Retina (tissue), 1 donor: Measurements from ENCODE around the gene SIGLEC10.
"Not testable (repeated sequence)": the region's sequence is repeated elsewhere in the genome, so short reads cannot be mapped to it uniquely, and the experiment has no call there.

Source experiments
- DNase-seq: peaks from one replicate; pipeline ENCODE4 v3.0.0-alpha.2; 2016

Gene SIGLEC10

GRCh38 chr19:51417107-51417809 is at the start of gene SIGLEC10:
TSS of gene SIGLEC10 (minus strand) at chr19:51417642. CDS start at chr19:51417581, 61 bp downstream.
- DNase-seq, result no peak

DNA sequence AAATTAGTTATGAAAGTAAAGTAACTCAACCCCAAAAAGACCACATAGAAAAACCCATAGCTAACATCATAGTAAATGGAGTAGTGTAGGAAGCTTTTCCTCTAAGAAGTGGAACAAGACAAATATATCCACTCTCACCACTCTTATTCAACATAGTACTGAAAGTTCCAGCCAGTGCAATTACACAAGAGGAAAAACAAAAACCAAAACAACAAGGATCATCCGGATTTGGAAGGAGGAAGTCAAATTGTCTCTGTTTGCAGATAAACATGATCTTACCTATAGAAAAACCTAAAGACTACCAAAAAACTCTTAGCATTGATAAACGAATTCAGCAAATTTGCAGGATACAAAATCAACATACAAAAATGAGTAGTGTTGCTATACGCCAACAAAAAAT is 49.3 kb upstream of the SIGLEC10 start:
- DNase-seq, result no peak

DNA sequence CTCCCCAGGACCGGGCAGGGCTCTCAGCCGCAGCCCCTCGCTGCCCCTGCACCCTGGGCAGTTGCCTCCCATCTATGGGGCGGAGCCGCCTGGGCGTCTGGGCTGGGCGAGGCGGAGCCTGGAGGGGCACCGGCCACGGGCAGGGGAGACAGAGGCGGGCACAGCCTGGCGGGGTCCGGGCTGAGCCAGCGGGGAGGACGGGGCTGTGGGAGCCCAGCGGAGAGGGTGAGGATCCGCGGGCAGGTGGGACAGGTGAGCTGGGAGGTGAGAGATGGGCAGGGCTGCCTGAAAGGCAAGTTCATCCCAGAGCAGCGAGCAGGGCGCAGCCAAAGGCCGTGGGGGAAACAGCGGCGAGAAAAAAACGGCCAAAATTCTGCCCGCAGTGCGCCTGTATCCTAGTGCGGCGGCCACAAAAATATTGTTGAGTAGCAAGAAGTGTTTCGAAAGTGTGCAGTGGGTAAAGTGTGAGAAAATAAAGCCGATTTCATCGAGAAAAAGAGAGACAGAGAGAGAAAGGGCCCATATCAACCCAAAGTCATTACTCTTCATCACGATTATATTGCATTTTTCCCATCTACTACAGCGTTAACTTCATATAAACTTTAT is 46.6 kb upstream of the SIGLEC10 start:
- DNase-seq, result not testable (repeated sequence)

DNA sequence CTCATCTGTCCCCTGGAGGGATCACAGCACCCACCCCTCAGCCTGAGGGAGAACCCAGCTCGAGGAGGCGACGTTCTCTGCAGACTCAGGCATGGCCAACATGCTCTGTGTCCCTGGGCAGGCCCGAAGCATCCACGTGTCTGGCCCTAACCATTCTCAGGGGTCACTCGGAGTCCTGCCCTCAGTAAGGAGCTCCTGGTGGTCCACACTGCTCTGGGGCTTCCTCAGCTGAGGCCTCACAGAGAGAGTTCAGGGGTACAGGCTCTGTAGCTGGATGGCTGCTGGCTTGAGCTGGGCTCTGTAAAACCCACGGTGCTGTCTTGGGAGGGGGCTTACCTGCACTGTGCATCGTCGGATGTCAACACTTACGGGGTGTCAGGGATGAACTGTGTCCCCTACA is 45.2 kb upstream of the SIGLEC10 start:
- no peak for DNase-seq

GRCh38 chr19:51462276-51462675 is 44.8 kb upstream of the SIGLEC10 start:
- no peak for DNase-seq

DNA sequence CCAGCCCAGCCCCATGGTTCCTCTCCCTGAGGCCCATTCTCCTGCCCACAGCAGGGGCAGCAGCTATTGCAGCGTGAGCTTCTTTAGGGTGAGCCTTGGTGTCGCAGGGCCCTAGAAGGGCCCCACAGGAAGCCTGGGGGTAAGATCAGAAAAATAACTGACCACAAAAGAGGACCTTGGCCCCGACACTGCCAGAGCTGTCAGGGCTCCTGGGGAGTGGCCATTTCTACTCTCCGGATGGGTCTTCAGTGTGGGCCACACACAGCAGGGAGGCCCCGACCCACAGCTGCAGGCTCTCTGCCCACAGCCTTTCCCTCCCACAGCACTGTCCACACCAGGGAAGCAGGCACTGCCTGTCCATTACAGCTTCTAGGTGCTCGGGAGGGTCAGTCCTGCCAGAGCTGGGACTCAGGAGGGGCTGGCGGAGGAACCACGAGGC is 44.3 kb upstream of the SIGLEC10 start:
- no peak for DNase-seq

- peak; percentile 48 for DNase-seq
These were observed 42.9 kb upstream of the SIGLEC10 start for GRCh38 chr19:51460164-51460992.

GRCh38 chr19:51458899-51459505 is 41.6 kb upstream of the SIGLEC10 start:
- DNase-seq, result no peak

- DNase-seq, result no peak
These were observed 40.7 kb upstream of the SIGLEC10 start, which contains the start of gene SIGLEC8 for GRCh38 chr19:51458051-51458645. TSS of gene SIGLEC8 (minus strand) at chr19:51458454. CDS start at chr19:51458387, 67 bp downstream.

DNA sequence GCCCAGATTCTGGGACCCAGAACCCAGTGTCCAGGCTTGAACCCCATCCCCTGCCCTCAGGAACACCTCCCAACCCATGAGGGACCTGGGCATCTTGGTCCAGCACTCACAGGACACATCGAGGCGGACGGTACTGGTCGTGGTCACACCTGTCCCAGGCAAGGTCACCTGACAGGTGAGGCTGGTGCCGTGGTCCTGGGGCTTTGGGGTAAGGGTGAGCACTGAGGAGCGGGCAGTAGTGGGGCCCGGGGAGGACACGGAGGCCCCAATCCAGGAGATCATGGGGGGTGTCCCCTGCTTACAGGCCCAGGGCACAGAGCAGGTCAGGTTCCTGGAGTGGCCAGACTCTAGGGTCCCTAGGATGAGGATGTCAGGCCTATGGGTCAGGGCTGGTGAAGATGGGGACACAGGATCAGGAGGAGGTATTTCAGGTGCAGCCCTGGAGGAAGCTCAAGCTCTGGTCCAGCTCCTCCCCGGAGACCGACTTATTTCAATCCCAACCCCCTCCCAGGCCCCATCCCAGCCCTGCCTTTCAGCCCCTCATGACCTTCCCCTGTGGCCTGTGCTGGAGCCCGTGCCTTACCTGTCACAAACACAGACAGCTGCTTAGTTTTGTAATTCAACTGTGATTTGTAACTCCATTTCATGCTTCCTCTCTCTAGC is 40.0 kb upstream of the SIGLEC10 start:
- DNase-seq, result no peak

DNA sequence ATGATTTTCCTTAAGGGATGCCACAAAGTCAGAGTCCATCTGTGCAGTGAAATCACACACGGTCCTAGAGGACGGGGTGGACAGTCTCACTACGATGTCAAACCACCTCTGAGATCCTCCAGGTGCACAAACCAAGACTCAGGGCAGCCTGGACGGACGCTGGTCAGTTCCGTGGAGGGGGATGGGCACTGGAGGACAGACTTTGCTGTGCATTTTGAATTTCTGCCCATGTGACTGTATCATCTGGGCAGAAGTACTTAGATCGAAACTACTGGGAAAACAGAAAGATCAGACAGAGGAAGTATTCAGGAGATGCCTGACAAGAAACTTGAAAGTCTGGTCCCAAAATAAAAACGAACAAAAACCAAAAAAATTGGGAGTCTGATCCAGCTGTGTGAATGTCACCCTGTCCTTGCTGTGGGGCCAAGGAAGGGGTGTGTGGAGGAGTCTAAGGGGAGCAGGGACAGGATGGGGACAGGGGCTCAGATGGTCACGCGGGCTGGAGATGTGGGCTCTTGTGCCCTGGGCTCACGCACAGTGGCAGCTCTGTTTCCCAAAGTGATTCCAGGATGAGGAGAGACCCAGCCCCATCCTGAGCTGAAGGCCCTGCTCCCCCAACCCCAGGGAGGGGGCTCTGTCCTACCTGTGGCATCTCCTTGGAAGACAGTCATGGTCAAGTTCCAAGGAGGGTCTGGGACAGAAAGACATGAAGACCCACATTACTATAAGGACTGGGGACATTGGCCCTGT is 39.3 kb upstream of the SIGLEC10 start:
- DNase-seq, result no peak

- DNase-seq, result no peak
These were observed 33.4 kb upstream of the SIGLEC10 start for GRCh38 chr19:51450730-51451307.

- no peak for DNase-seq
These were observed 31.1 kb upstream of the SIGLEC10 start for GRCh38 chr19:51448411-51449016.

GRCh38 chr19:51448011-51448410 is 30.6 kb upstream of the SIGLEC10 start:
- DNase-seq, result no peak

GRCh38 chr19:51447510-51447909 is 30.1 kb upstream of the SIGLEC10 start:
- DNase-seq, result not testable (repeated sequence)

- no peak for DNase-seq
These were observed 24.3 kb upstream of the SIGLEC10 start for GRCh38 chr19:51441410-51442390.

DNA sequence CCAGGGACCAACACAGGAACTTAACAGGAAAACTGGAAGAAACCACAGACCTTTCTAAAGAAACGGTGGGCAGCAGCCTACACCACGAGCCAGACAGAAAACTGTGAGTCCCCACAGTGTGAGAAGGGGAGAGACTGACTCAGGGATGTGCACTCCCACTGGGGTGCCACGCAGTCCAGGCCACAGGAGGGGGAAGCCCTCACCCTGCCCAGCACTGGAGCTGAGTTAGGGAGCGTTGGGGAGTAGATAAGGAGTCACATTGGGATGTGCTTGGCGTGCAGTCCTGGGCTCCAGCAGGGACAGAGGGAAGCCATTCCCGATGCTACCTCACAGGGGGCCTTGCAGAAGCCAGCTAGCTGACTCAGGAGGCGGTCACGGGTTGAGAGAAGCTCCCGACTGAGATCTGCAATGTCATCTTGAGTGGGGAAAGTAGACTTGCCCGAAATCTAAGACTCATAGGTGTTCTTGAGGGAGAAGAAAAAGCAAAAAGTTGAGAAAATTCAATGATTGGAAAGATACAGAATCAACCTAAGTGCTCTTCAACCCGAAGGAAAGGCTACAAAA is 23.5 kb upstream of the SIGLEC10 start:
- no peak for DNase-seq

GRCh38 chr19:51440052-51440451 is 22.6 kb upstream of the SIGLEC10 start:
- DNase-seq, result no peak

DNA sequence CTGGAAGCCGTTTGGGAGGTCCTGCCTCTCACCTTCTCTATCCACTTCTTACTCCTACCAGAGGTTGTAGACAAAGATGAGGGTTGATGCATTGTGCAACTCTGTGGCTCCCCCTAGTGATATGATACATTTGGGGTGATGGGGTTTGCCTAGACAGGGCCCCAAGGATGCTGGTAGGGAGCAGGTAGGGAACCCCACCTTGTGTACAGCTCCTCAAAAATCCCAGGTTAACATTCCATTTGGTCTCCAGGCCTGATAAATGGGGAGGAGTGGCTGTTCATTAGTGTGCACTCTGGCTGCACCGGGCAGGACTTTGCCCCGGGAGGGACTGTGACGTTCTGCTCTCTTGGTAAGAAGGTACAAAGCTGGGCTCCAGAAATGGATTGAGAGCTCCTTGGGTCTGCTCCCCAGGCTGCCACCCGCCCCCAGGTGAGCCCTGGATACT is 21.6 kb upstream of the SIGLEC10 start:
- DNase-seq, result no peak
